T-helper 2 cell treated with Interferon-gamma antibody and Interleukin-4, amounts not matched to agents 5 μg/mL and 100 μg/mL, for 36 hours (primary cell): ENCODE data around the gene GRID1.

Source experiments
- DNase-seq: peaks from one replicate; pipeline ENCODE4 v3.0.0; 2021; ENCODE audit warnings: low spot score
- H3K27ac Mint-ChIP-seq: one replicate; pipeline ENCODE4 v1.8.0; 2021; ENCODE audit warnings: mild to moderate bottlenecking, mixed read lengths
- H3K27me3 Mint-ChIP-seq: one replicate; pipeline ENCODE4 v1.8.0; 2021; ENCODE audit warnings: low read depth, mixed read lengths
- H3K36me3 Mint-ChIP-seq: one replicate; pipeline ENCODE4 v1.8.0; 2021; ENCODE audit warnings: low read depth, mixed read lengths
- H3K4me1 Mint-ChIP-seq: one replicate; pipeline ENCODE4 v1.8.0; 2021; ENCODE audit warnings: low read depth, mixed read lengths
- H3K4me3 Mint-ChIP-seq: one replicate; pipeline ENCODE4 v1.8.0; 2022; ENCODE audit warnings: mild to moderate bottlenecking, moderate library complexity, mixed read lengths
- H3K9me3 Mint-ChIP-seq: one replicate; pipeline ENCODE4 v1.8.0; 2021; ENCODE audit warnings: mixed read lengths

GRID1 gene

GRCh38 chr10:86222336-86222650 is 144.3 kb downstream of the GRID1 start:
- Mint-ChIP-seq H3K9me3 (no peaks in the 10 kb centered on the region), H3K4me3 (no peak overlapping the region), H3K36me3 (no peaks in the 10 kb centered on the region), H3K4me1 (no peaks in the 10 kb centered on the region), H3K27ac (no peak overlapping the region), H3K27me3 (no peaks in the 10 kb centered on the region)
- DNase-seq: no peak

- Mint-ChIP-seq H3K4me3 (no peak overlapping the region), H3K36me3 (no peaks in the 10 kb centered on the region)
- DNase-seq: no peak
Observed at GRCh38 chr10:86221442-86222335, 144.9 kb downstream of the GRID1 start.

GRCh38 chr10:86220626-86221025 is 146.0 kb downstream of the GRID1 start:
- Mint-ChIP-seq H3K4me3 (no peak overlapping the region), H3K4me1 (no peaks in the 10 kb centered on the region), H3K27me3 (no peaks in the 10 kb centered on the region), H3K27ac (no peak overlapping the region), H3K9me3 (no peaks in the 10 kb centered on the region), H3K36me3 (no peaks in the 10 kb centered on the region)
- no peak for DNase-seq

More at GRCh38 chr10:86221442-86222335, 144.9 kb downstream of the GRID1 start:
- no peak overlapping the region for H3K27ac Mint-ChIP-seq
- H3K9me3 Mint-ChIP-seq: no peaks in the 10 kb centered on the region
- no peaks in the 10 kb centered on the region for H3K27me3 Mint-ChIP-seq
- H3K4me1 Mint-ChIP-seq: no peaks in the 10 kb centered on the region

GRCh38 chr10:86219271-86219670 is 147.3 kb downstream of the GRID1 start:
- Mint-ChIP-seq H3K4me1 (no peaks in the 10 kb centered on the region), H3K36me3 (no peaks in the 10 kb centered on the region), H3K4me3 (no peak overlapping the region), H3K27ac (no peak overlapping the region), H3K9me3 (no peaks in the 10 kb centered on the region), H3K27me3 (no peaks in the 10 kb centered on the region)
- DNase-seq: no peak

GRCh38 chr10:86218842-86219241 is 147.8 kb downstream of the GRID1 start:
- DNase-seq: no peak
- H3K4me3 Mint-ChIP-seq: no peak overlapping the region
- H3K9me3 Mint-ChIP-seq: no peaks in the 10 kb centered on the region
- H3K27ac Mint-ChIP-seq: no peak overlapping the region
- H3K36me3 Mint-ChIP-seq: no peaks in the 10 kb centered on the region
- H3K4me1 Mint-ChIP-seq: no peaks in the 10 kb centered on the region
- no peaks in the 10 kb centered on the region for H3K27me3 Mint-ChIP-seq

GRCh38 chr10:86218160-86218559 is 148.4 kb downstream of the GRID1 start:
- no peak overlapping the region for H3K4me3 Mint-ChIP-seq
- H3K9me3 Mint-ChIP-seq: no peaks in the 10 kb centered on the region
- no peak for DNase-seq
- H3K36me3 Mint-ChIP-seq: no peaks in the 10 kb centered on the region
- no peaks in the 10 kb centered on the region for H3K4me1 Mint-ChIP-seq
- no peaks in the 10 kb centered on the region for H3K27me3 Mint-ChIP-seq
- H3K27ac Mint-ChIP-seq: no peak overlapping the region

GRCh38 chr10:86217371-86218080 is 149.1 kb downstream of the GRID1 start:
- Mint-ChIP-seq H3K9me3 (no peaks in the 10 kb centered on the region), H3K36me3 (no peaks in the 10 kb centered on the region), H3K4me1 (no peaks in the 10 kb centered on the region), H3K27ac (no peak overlapping the region), H3K4me3 (no peak overlapping the region), H3K27me3 (no peaks in the 10 kb centered on the region)
- no peak for DNase-seq

- no peak overlapping the region for H3K27ac Mint-ChIP-seq
- no peaks in the 10 kb centered on the region for H3K36me3 Mint-ChIP-seq
- H3K9me3 Mint-ChIP-seq: no peaks in the 10 kb centered on the region
- H3K4me3 Mint-ChIP-seq: no peak overlapping the region
- H3K27me3 Mint-ChIP-seq: no peaks in the 10 kb centered on the region
- DNase-seq: no peak
- no peaks in the 10 kb centered on the region for H3K4me1 Mint-ChIP-seq
Observed at GRCh38 chr10:86216886-86217285, 149.7 kb downstream of the GRID1 start.

GRCh38 chr10:86215712-86216111 is 150.9 kb downstream of the GRID1 start:
- no peak overlapping the region for H3K27ac Mint-ChIP-seq
- DNase-seq: no peak
- H3K9me3 Mint-ChIP-seq: no peaks in the 10 kb centered on the region
- no peak overlapping the region for H3K4me3 Mint-ChIP-seq
- no peaks in the 10 kb centered on the region for H3K27me3 Mint-ChIP-seq
- H3K4me1 Mint-ChIP-seq: no peaks in the 10 kb centered on the region
- no peaks in the 10 kb centered on the region for H3K36me3 Mint-ChIP-seq

- DNase-seq: no peak
- Mint-ChIP-seq H3K9me3 (no peaks in the 10 kb centered on the region), H3K27me3 (no peaks in the 10 kb centered on the region), H3K4me3 (no peak overlapping the region), H3K36me3 (no peaks in the 10 kb centered on the region), H3K27ac (no peak overlapping the region), H3K4me1 (no peaks in the 10 kb centered on the region)
Observed at GRCh38 chr10:86215046-86215445, 151.5 kb downstream of the GRID1 start.

GRCh38 chr10:86213148-86213547 is 153.4 kb downstream of the GRID1 start:
- Mint-ChIP-seq H3K4me1 (no peaks in the 10 kb centered on the region), H3K27me3 (no peaks in the 10 kb centered on the region), H3K36me3 (no peaks in the 10 kb centered on the region), H3K4me3 (no peak overlapping the region), H3K27ac (no peak overlapping the region), H3K9me3 (no peaks in the 10 kb centered on the region)
- DNase-seq: no peak

GRCh38 chr10:86212391-86212700 is 154.2 kb downstream of the GRID1 start:
- Mint-ChIP-seq H3K4me1 (no peaks in the 10 kb centered on the region), H3K4me3 (no peak overlapping the region), H3K9me3 (no peaks in the 10 kb centered on the region), H3K36me3 (no peaks in the 10 kb centered on the region), H3K27me3 (no peaks in the 10 kb centered on the region), H3K27ac (no peak overlapping the region)
- DNase-seq: no peak

- Mint-ChIP-seq H3K27me3 (no peaks in the 10 kb centered on the region), H3K4me3 (no peak overlapping the region), H3K36me3 (no peaks in the 10 kb centered on the region), H3K9me3 (no peaks in the 10 kb centered on the region), H3K27ac (no peak overlapping the region), H3K4me1 (no peaks in the 10 kb centered on the region)
- DNase-seq: no peak
Observed at GRCh38 chr10:86211691-86212390, 154.8 kb downstream of the GRID1 start.

- H3K9me3 Mint-ChIP-seq: no peaks in the 10 kb centered on the region
- H3K4me3 Mint-ChIP-seq: no peak overlapping the region
- no peaks in the 10 kb centered on the region for H3K36me3 Mint-ChIP-seq
- H3K27ac Mint-ChIP-seq: no peak overlapping the region
- H3K4me1 Mint-ChIP-seq: no peaks in the 10 kb centered on the region
- H3K27me3 Mint-ChIP-seq: no peaks in the 10 kb centered on the region
- no peak for DNase-seq
Observed at GRCh38 chr10:86210416-86210815, 156.2 kb downstream of the GRID1 start.
